K562 (cell line): ENCODE measurements around the gene FGG. TPM values are rescaled to one million over a fixed set of nuclear protein-coding genes. Genes with fewer than 3 reads are reported as not detected.
A peak's percentile ranks its signal among the peaks of the same experiment; 100 is the strongest.

Experiments
- CTCF ChIP-seq, 3 experiments: IDR thresholded peaks in 2 of 3; conservative IDR thresholded peaks in 1 of 3; 2 replicates each; pipeline ENCODE4 v1.5.1; 2011 to 2012; ENCODE audit warnings: low read length in 3 of 3, mild to moderate bottlenecking in 3 of 3, control low read depth in 2 of 3, improper control_type of control experiment in 1 of 3, inconsistent platforms in 1 of 3, low read depth in 1 of 3, mixed read lengths in 1 of 3, moderate library complexity in 1 of 3; ENCODE audit not compliant: insufficient read depth in 2 of 3
- CTCFL ChIP-seq: IDR thresholded peaks from 2 replicates; pipeline ENCODE4 v1.6.1; 2011; ENCODE audit warnings: borderline replicate concordance, low read depth, mild to moderate bottlenecking, moderate library complexity, low read length; ENCODE audit not compliant: insufficient read depth, poor library complexity, severe bottlenecking
- FOXA3 ChIP-seq, 2 experiments: fragments of 450-650 bp in 1 of 2; sonication (generic) in 1 of 2; formaldehyde crosslinking; IDR thresholded peaks in 1 of 2; conservative IDR thresholded peaks in 1 of 2; 2 replicates each; pipeline versions ENCODE4 v1.4.0 to v1.8.0; 2020 to 2022; ENCODE audit warnings: mild to moderate bottlenecking in 2 of 2, missing genetic modification reagents in 1 of 2
- PYGO2 ChIP-seq: fragments of 450-650 bp; IDR thresholded peaks from 2 replicates; pipeline ENCODE4 v1.6.1; 2016; ENCODE audit warnings: mild to moderate bottlenecking, missing genetic modification characterization, moderate library complexity, missing compliant biosample characterization
- REST ChIP-seq, 2 experiments: fragments of 450-650 bp; formaldehyde crosslinking in 1 of 2; IDR thresholded peaks; 2 replicates each; pipeline versions ENCODE4 v1.4.0 to v1.6.1; 2014 to 2020; ENCODE audit warnings: mild to moderate bottlenecking in 2 of 2, borderline replicate concordance in 1 of 2, low read depth in 1 of 2
- SMC3 ChIP-seq: conservative IDR thresholded peaks from 2 replicates; pipeline ENCODE4 v1.6.1; 2011; ENCODE audit warnings: low read depth, low read length, improper control_type of control experiment; ENCODE audit not compliant: insufficient read depth
- ZNF175 ChIP-seq: fragments of 200-800 bp; sonication (Bioruptor generic); IDR thresholded peaks from 2 replicates; pipeline ENCODE4 v1.6.1; 2016; ENCODE audit warnings: low read depth, mild to moderate bottlenecking, missing genetic modification characterization, missing compliant biosample characterization
- ZNF277 ChIP-seq: fragments of 250-450 bp; sonication (Bioruptor Pico); IDR thresholded peaks from 2 replicates; pipeline ENCODE4 v1.8.0; 2022; ENCODE audit warnings: inconsistent platforms, mild to moderate bottlenecking, moderate library complexity, borderline replicate concordance
- polyA plus RNA-seq, 8 experiments: library from polyadenylated mRNA; depleted of rRNA in 4 of 8; stranded (reverse) in 5 of 8; unstranded in 3 of 8; fragments of >200 nt; fragmentation: Nextera tagmentation in 2 of 8; fragmentation: Illumina TruSeq in 1 of 8; extraction: Ambion mirVana in 2 of 8; extraction: Trizol in 1 of 8; gene quantifications; 2 replicates each; pipeline versions ENCODE4 v1.2.1 to v1.2.3, GENCODE V29; 2011 to 2014; ENCODE audit warnings: inconsistent platforms in 1 of 8, missing spikeins in 1 of 8
- total RNA-seq, 7 experiments: library from RNA; depleted of rRNA in 6 of 7; stranded (reverse); fragments of >200 nt in 6 of 7; fragmentation: Illumina TruSeq in 2 of 7; extraction: Trizol in 2 of 7; gene quantifications; 2 replicates each; pipeline versions ENCODE4 v1.2.1 to v1.2.3, GENCODE V29; 2011 to 2021; ENCODE audit warnings: low replicate concordance in 1 of 7
- TF ChIP-seq, protein P1 (sequence below): fragments of 450-650 bp; IDR thresholded peaks from 2 replicates; pipeline ENCODE4 v1.6.1; 2018; ENCODE audit warnings: mild to moderate bottlenecking, low read depth; ENCODE audit not compliant: partially characterized antibody

The FGG gene
- total and polyA plus RNA-seq, 9 of the 15 experiments (the other 6 are each of a cell fraction or from before 2014, with no cell fraction given) = 0.08 to 2.2 (median 0.33) TPM; not detected in 2

- TF ChIP-seq CTCF (IDR thresholded peaks at IDR 0.05 in 2 of 3, conservative IDR thresholded peaks at IDR 0.05 in 1 of 3; ENCODE audit: insufficient read depth in 2 of 3, low read depth in 1 of 3, low read length in 3 of 3) = peak; percentile 62 to 78 (median 67); a peak in 5 of 6 replicates
- TF ChIP-seq PYGO2 = no peak
- TF ChIP-seq ZNF277 (CRISPR knock-in tag) = no peak
- TF ChIP-seq CTCFL = no peak
- TF ChIP-seq, protein P1, sequence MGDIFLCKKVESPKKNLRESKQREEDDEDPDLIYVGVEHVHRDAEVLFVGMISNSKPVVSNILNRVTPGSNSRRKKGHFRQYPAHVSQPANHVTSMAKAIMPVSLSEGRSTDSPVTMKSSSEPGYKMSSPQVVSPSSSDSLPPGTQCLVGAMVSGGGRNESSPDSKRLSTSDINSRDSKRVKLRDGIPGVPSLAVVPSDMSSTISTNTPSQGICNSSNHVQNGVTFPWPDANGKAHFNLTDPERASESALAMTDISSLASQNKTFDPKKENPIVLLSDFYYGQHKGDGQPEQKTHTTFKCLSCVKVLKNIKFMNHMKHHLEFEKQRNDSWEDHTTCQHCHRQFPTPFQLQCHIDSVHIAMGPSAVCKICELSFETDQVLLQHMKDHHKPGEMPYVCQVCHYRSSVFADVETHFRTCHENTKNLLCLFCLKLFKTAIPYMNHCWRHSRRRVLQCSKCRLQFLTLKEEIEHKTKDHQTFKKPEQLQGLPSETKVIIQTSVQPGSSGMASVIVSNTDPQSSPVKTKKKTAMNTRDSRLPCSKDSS = no peak
- TF ChIP-seq SMC3 = peak; percentile 81
- TF ChIP-seq ZNF175 = no peak
- TF ChIP-seq FOXA3 (CRISPR knock-in tag; conservative IDR thresholded peaks at IDR 0.05 in 1 of 2, IDR thresholded peaks at IDR 0.05 in 1 of 2) = no peak
- peak; percentile 65; the same call in 1 of the 2 replicates for TF ChIP-seq REST (IDR thresholded peaks at IDR 0.05; ENCODE audit: borderline replicate concordance)
- TF ChIP-seq REST (CRISPR knock-in tag; IDR thresholded peaks at IDR 0.05; ENCODE audit: low read depth) = no peak
Measured at GRCh38 chr4:154622598-154622997, 10.1 kb upstream of the FGG start (continued).
